HG02763 (cell line): ENCODE data around the gene SLAMF9.

Experiments
- ATAC-seq: cut with Tn5 transposase; IDR thresholded peaks from one replicate; pipeline ENCODE4 v1.9.1; 2021; ENCODE audit warnings: mild to moderate bottlenecking, moderate library complexity; ENCODE audit not compliant: unreplicated experiment

SLAMF9 gene

GRCh38 chr1:159946242-159947187, 7.5 kb downstream of the SLAMF9 start:
- ATAC-seq: no peak

- ATAC-seq: no peak
These were observed 8.4 kb downstream of the SLAMF9 start, which contains the start of gene IGSF9 for GRCh38 chr1:159945483-159946241. TSS of gene IGSF9 (minus strand) at chr1:159945613. CDS start at chr1:159943454, 2,159 bp downstream.

GRCh38 chr1:159944623-159945455, 9.2 kb downstream of the SLAMF9 start:
- no peak for ATAC-seq

- ATAC-seq: no peak
These were observed 10.0 kb downstream of the SLAMF9 start for GRCh38 chr1:159943908-159944622.

- no peak for ATAC-seq
These were observed 10.8 kb downstream of the SLAMF9 start for GRCh38 chr1:159943278-159943640.

GRCh38 chr1:159942632-159943277, 11.3 kb downstream of the SLAMF9 start:
- no peak for ATAC-seq

GRCh38 chr1:159941591-159942560, 12.2 kb downstream of the SLAMF9 start:
- no peak for ATAC-seq

- no peak for ATAC-seq
These were observed 12.9 kb downstream of the SLAMF9 start for GRCh38 chr1:159941141-159941540.

- ATAC-seq: no peak
These were observed 13.9 kb downstream of the SLAMF9 start for GRCh38 chr1:159940006-159940620.

GRCh38 chr1:159939678-159940002, 14.4 kb downstream of the SLAMF9 start:
- no peak for ATAC-seq

- ATAC-seq: no peak
These were observed 14.9 kb downstream of the SLAMF9 start for GRCh38 chr1:159938905-159939677.

GRCh38 chr1:159938211-159938852, 15.7 kb downstream of the SLAMF9 start:
- ATAC-seq: no peak

GRCh38 chr1:159937054-159937750, 16.8 kb downstream of the SLAMF9 start:
- no peak for ATAC-seq

GRCh38 chr1:159936273-159936904, 17.6 kb downstream of the SLAMF9 start:
- ATAC-seq: no peak

- no peak for ATAC-seq
These were observed 18.2 kb downstream of the SLAMF9 start for GRCh38 chr1:159935719-159936272.

- no peak for ATAC-seq
These were observed 18.7 kb downstream of the SLAMF9 start for GRCh38 chr1:159935305-159935704.
